ENCODE measurements around the gene NTN4.
"Not testable (repeated sequence)": the region's sequence is repeated elsewhere in the genome, so short reads cannot be mapped to it uniquely, and the experiment has no call there.

The NTN4 gene

DNA sequence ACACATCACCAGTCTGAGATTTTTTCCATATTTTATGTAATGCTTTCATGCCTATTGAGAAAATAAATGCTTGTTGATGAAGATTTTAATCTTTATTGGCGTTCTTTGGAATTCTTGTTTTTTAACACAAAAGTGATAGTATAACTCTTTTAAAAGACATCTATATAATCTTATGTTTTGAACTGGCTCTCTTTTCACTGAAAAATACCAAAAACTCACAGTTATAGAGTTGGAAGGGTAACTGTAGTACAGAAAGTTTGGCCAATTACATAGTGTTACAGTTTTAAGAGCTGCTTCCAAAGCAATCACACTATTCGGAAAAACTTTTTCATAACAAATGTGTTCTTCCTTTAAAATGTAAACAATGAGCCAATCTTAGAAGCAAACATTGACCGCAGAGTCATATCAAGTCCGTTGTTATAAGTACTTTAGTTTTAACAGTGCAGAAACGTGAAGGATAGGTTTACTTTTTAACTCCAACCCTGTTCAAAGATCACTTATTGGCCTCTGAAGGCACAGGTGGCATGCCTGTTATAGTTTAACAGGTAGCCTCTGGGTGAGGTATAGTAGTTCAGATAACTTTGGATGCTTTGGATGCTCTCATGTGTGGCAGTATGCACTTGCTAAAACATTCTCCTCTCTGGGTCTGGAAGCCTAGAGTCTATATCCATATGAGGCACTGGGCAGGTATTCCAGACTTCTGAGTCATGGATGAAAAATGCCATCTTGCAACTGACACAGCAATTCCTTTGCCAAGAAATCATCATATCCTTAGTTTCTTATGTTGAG lies 12.1 kb upstream of the NTN4 start:
- in situ Hi-C loops (cut with MboI; ENCODE audit: low sequenced_read_pairs), result loop anchor here (25.0 kb wide), 1 partner anchor 215 kb away; no protein-coding TSS in a partner anchor

DNA sequence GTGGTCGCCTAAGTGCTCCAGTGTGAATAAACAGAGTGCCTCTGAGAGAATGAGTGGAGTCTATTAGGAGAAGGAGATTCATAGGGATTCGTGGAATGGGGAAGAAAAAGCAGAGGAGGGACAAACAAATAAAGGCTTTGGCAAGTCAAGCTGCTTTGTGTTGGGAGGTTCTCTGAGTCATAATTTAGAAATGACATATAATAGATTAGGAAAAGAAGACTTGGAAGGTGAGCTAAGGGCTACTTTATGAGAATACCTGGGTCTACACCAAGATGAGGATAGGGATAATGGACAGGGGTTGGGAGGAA lies 6.4 kb upstream of the NTN4 start:
- in situ Hi-C loops (cut with MboI; ENCODE audit: low sequenced_read_pairs), result no loop called here

DNA sequence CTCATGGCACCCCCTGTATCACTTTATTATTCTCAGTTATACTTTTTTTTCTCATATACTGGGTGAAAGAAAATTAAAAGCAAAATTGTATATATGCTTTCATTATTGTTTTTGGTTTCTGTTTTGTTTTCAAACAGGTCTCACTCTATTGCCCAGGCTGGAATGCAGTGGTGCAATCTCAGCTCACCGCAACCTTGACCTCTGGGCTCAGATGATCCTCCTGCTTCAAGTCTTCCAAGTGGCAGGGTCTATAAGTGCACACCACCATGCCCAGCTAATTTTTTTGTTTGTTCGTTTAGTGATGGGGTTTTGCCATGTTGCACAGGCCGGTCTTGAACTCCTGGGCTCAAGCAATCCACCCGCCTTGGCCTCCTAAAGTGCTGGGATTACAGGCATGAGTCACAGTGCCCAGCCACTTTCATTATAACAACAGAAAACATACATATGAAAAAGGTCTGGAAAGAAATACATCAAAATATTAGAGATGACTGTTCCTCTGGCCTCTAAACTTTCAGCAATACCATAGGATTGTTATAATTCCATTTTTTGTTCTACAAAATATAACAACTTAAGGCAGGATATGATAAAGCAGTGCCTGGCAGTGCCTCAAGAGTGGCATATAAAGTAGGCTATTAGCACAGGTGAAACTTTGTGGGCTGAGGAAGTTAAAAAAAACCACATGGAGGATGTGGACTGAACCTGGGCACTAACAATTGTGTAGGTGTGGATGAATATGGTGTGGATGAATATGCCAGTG lies 5.8 kb upstream of the NTN4 start:
- in situ Hi-C loops (cut with MboI; ENCODE audit: low sequenced_read_pairs), result no loop called here

DNA sequence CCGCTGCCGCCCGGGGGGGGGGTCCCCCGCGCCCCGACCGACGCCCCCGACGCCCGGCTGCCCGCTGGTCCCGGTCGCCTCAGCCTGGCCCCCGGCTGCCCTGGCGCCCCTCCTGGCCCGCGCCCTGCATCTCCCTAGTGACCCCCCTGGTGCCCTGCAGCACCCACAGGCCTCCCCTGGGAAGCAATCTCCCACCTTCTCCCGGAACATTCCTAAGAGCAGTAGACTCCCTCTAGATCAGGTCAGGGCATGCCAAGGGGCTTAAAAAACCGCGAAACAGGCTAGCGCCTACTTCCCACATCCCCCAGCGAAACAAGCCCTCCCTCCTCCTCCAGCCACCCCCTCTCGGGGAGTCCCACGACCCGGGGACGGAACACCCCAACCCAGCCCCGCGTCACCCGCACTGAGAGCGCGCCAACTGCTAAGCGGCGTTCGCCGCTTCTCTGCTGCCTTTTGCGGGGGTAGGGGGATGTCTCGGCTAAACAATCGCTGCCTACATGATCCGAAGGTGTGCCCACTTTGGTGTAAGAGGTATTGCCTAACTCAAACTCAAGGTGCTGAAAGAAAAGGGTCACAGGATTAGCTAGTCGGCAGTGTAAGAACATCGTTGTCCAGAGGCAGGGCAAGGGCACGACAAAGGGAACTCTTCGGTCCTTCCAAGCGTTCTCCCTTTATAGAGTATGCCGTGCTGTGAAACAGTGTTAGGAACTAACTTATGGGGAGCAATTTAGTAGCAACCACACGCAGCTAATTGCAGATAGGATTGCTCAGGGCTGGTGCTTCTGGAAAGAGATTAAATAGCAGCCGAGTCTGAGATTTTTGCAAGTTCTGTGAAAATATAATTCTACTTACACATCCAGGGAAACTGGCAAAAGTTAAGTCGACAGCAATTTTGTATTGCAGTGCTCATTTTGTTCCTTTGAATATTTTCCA lies 619 bp upstream of the NTN4 start:
- in situ Hi-C loops (cut with MboI; ENCODE audit: low sequenced_read_pairs), result no loop called here

DNA sequence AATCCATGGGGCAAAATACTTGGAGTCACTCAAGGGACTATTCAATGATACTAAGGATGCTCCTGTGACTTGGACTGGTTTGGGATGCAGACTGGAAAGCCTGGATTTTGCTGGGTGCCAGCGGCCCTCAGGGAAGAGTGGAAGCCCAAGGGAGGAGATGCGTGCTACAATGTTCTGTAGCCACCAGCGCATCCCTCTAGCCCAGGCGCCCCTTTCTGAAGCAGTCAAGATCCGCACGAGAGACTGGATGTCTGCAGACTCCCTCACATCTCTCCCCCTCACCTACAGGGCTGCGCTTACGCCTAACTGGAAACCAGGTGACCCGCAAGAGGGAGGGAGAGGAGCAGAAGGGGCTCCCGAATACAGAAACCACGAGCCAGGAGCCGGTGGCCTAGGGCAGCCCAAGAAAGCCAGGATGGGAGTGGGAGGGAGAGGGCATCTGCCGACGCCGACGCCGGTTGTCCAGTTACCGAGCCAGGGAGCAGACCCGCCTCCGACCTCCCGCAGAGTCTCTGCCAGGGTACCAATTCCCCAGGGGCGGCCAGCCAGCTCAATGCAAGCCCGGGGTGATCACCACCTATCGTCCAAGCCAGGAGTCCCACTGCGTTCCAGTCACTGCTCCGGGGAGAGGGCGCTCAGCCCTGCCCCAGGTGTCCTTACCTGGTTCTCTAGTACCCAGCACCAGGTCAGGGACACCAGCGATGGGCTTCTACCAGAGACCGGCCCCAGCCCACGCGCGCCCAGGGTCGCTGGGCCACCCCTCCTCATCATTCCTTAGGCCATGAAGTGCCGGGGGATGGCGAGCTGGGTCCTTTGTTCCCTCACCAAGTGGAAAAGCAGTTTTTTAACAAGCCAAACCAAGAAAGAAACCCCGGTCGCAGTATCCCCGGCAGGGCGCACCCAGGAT lies 1.2 kb downstream of the NTN4 start:
- in situ Hi-C loops (cut with MboI; ENCODE audit: low sequenced_read_pairs), result no loop called here

DNA sequence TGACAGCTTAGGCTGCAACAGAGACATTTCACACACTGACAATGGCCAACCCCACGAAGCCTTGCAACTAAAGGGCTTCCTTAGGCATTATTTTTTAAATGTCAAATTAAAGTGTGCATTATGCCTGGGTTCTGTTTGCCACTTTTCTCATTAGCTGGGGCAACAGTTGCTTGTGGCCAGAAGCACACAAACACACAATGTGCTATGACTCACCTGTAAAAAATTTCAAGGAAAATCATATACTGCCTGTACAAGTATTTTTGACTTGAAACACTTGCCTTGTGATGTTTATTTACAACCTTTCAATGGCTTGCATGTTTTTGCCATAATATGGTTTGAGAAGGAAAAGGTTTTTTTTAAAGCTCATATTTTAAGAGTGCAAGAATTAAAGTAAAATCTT lies 1.9 kb downstream of the NTN4 start:
- in situ Hi-C loops (cut with MboI; ENCODE audit: low sequenced_read_pairs), result no loop called here

DNA sequence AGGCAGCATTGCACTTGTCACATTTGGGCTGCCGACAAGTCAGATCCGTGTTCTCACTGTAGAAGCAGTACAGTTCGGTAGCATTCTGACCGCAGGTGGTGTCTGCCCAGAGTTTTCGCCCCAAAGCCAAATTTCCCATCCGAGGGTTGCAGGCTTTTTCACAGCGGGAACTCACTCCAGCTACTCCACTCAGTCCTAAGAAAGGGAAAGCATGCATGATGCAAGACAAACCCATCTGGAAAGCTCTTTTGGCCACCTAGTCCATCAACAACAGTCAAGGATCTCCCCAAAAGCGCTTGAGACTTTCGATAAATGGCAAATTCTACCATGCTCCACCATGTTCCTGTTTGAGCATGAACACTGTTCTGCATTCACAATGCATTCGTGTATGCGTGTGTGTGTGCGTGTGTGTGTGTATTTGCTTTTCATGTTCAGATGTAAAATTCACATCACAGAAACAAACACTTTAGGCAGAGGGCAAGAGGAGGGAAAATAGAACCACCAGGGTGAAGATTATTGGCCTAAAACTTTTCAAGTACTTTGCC lies 3.2 kb downstream of the NTN4 start:
- in situ Hi-C loops (cut with MboI; ENCODE audit: low sequenced_read_pairs), result no loop called here

DNA sequence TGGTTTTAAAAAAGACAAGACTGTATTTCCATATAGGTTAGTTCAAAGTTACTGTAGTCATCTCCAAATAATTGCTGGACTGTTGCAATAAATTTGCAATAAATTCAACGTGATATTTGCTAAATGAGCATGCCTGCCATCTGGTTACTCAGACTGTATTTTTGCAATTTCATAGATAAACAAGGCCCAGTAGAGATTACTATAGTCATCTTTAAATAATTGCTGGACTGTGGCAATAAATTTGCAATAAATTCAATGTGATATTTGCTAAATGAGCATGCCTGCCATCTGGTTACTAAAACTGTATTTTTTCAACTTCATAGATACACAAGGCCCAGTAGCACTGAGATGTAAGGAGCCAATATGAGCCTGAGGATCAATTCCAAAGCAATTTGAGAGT lies 5.6 kb downstream of the NTN4 start:
- in situ Hi-C loops (cut with MboI; ENCODE audit: low sequenced_read_pairs), result no loop called here

DNA sequence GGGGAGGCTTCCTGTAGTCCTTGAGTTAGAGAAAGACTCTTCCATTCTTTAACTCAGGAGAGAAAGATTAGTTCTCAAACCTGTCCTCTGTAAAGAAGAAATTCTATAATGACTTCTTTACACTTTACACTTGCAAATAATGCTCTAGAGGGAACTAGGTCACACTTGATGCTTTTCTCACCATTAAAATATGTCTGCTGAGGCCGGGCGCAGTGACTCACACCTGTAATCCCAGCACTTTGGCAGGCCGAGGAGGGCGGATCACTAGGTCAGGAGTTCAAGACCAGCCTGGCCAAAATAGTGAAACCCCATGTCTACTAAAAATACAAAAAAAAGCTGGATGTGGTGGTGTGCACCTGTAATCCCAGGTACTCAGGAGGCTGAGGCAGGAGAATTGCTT lies 6.3 kb downstream of the NTN4 start:
- in situ Hi-C loops (cut with MboI; ENCODE audit: low sequenced_read_pairs), result no loop called here

DNA sequence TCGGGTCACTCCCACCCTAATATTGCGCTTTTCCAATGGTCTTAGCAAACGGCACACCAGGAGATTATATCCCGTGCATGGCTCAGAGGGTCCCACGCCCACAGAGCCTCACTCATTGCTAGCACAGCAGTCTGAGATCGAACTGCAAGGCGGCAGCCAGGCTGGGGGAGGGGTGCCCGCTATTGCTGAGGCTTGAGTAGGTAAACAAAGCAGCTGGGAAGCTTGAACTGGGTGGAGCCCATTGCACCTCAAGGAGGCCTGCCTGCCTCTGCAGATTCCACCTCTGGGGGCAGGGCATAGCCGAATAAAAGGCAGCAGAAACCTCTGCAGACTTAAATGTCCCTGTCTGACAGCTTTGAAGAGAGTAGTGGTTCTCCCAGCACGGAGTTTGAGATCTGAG lies 15.1 kb downstream of the NTN4 start:
- in situ Hi-C loops (cut with MboI; ENCODE audit: low sequenced_read_pairs), result not testable (repeated sequence)

DNA sequence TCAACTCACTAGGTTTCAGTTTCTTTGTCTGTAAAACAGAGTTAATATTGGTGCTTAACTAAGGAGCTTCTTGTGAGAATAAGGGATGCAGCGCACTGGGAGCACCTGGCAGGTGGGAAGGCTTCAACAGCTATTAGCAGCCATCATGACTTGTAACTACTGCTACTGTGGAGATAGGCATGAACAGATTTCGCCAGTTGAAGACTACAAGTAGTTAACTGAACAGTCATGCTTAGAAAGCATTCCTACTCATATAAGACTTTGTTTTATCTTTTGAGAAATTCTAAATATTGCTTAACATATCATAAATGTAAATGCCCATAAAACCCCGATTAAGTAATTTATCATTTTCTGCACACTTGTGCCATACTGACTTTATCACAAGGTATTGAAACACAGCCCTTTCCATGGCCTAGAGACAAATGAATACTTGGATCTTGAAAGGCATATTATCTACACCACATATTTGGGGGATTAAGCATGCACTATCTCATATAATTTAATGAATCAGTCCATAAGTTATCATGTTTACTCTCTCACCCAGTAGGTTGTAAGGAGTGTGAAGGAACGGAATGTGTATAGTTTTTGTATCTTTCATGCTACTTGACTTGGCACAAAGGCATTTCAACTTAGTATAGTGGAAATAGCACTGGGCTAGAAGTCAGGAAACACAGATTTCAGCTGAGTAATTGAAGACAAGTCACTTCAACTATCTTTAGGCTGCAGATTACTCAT lies 16.1 kb downstream of the NTN4 start:
- in situ Hi-C loops (cut with MboI; ENCODE audit: low sequenced_read_pairs), result no loop called here

DNA sequence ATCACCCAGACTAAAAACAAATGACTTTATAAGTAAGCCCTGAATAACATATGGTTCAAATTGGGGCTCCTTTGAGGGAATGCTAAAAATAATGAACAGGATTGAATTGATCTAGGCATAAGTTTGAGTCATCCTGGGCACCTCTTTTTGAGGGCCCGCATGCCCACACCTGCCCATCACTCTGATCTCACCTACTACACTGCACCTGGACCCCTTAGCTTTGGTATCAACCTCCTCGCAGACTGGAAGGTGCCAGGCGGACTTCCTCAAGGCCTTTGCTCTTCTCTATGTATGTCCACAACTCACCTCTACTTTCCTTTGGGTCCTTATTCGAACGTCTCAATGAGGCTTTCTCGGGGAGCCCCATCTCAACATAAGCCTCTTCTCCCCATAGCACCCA lies 17.2 kb downstream of the NTN4 start:
- in situ Hi-C loops (cut with MboI; ENCODE audit: low sequenced_read_pairs), result no loop called here

DNA sequence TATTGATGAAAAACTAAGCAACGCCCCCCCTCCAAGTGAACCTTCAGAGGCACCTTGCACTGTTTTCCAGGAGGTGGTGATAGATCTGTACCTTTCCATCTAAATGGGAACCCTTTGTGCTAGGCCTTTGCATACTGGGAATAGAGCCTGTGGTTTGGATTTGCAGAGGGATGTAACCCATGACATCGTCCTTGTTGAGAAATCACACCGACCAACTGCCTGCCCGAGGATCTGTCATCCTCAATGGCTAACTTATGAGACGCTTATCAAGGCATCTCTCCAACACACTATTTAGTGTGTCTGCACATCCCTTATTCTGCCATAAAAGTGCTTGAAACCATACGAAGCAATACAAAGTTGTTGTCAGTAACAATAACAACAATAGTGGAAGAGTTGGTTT lies 22.9 kb downstream of the NTN4 start:
- in situ Hi-C loops (cut with MboI; ENCODE audit: low sequenced_read_pairs), result no loop called here

DNA sequence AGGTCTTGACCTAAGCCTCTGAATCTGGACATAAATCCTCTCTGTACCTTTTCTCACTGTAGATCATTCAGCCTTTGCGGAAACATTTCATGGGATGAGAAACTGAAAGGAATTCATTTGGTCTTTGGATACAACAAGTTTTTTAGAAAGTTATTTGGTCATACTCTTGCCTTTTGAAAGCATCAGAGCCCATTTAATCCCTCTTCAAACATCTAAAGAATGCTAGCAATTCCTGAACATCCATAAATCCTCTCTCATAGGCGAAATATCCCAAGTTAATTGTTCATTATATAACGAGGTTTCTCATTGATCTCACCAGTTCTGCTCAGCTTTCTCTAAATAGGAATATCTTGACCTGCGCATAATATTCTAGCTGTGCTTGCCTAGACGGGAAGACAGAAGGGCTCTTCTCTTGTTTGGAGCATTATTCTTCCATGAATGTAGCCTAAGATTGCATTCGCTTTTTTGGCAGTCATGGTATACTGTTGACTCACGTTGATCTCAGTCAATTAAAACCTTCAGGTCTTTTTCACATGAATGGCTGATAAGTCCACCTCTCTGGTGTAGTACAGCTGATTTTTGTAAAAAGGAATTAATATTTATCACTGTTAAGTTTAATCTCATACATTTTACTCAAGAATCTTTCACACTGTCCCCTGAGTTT lies 24.1 kb downstream of the NTN4 start:
- in situ Hi-C loops (cut with MboI; ENCODE audit: low sequenced_read_pairs), result no loop called here

DNA sequence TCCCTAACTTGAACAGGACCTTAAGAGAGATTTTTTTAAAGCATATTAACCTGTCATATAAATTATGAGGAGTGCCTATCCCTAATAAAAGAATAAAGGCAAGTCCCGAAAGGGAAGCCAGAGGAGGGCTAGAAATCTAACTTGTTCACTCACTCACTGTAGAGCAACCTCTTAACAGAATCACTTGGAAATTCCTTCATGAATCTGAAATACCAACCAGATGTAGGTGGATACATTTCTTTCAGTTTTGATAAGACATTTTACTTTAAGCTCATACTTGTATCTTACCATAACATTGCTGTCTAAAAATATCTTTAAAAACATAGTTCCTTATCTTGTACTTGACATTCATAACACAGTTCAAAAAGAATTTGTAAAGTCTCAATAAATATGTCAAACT lies 25.7 kb downstream of the NTN4 start:
- in situ Hi-C loops (cut with MboI; ENCODE audit: low sequenced_read_pairs), result no loop called here

DNA sequence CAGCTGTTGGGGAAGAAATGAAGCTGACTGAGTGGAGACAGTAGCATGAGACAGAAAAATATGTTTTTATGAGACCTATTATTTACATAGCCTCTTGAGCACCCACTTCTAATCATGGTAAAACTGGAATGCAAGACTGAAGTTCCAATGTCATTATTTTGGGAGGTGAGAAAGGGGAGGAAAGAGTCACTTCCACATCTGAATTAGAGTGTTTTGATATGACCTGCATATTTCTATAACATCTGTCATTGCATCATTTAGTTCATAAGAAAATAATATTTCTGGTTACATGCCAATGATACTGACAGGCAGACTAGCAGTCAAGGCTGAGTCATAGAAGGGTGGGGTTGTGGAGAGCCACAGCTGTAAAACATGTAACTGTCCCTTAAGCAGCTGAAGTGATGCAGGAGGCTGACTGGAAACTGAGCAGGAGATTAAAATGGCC lies 26.7 kb downstream of the NTN4 start:
- in situ Hi-C loops (cut with MboI; ENCODE audit: low sequenced_read_pairs), result no loop called here

DNA sequence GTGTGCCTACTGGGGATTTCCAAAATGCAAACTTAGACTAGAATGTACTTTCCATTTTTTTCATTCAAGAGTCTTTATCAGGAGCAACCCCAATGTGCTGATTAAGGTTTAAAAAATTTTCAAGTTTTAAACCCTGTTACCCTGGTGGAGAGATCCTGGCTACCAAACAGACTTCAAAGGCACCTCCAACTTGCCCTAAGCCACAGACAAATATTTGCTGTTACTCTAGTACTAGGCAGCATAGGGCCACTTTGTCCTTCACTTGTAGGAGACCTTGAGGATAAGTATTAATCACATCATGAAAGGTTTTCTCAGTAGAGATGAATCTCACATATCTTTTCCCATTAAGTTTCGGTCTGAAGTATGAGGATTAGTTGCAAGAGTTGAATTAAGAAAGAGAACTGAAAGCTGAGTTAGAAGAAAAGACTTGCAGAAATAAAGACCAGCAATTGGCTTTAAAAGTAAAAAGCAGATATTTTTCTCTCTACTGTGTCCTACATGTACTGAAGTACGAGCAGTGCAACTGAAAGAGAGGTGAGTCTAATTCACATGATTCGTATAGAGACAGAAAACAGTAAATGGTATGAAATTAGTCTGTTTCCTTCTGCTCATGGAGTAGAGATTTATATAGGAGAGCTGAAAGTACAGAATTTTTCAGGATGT lies 28.3 kb downstream of the NTN4 start:
- in situ Hi-C loops (cut with MboI; ENCODE audit: low sequenced_read_pairs), result no loop called here

DNA sequence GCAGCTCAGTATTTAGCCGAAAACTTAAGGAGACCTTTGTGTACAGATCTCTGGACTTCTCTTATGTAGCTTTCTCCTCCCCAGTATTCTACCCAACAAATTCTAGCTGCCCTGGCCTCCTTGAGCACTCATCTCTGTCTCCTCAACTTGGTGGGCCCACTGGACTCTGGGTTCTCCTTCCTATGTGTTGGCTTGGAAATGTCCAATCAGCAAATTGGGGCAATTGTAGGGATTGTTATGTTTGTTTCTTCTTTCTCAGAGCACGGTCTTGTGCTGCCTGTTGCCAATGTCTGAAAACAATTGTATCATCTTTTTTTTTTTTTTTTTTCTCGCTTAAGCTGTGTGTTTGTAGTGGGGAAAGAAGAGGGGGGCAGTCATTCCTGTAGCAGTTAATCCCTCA lies 30.2 kb downstream of the NTN4 start:
- in situ Hi-C loops (cut with MboI; ENCODE audit: low sequenced_read_pairs), result no loop called here
